Measurements from ENCODE around the gene RAP1GAP. TPM values are rescaled to one million over a fixed set of nuclear protein-coding genes. Genes with fewer than 3 reads are reported as not detected.

Gene RAP1GAP
- total and polyA plus RNA-seq, 4 donors, result 17.1 to 103 (median 66.7) TPM

DNA sequence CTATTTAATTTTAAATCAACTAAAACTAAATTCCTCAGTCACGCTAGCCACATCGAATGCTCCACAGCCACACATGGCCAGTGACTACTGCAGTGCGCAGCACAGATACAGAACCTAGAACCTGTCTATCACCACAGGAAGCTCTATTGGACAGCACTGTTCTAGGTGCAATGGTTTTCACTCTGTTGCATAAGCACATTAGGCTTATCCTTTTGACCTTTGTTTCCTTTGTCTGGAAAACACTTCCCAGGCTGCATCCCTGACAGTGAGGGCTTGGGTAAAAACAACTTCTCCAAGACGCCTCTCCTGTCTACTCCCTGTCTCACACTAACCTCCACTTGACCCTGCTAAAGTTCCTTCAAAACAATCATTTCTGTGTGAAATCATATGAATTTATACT is 33.6 kb upstream of the RAP1GAP start:
- H3K27ac ChIP-seq (ENCODE audit: low read depth, low read length), result no peak overlapping the region
- no peaks in the 10 kb centered on the region for H3K27me3 ChIP-seq (ENCODE audit: control insufficient read depth, insufficient read depth, low read length)
- no peak for DNase-seq (ENCODE audit: low read depth in 4 of 6, low spot score in 6 of 6)
- 96% methylated on average over 3 of the region's 4 CpGs for WGBS (ENCODE audit: insufficient coverage)
- H3K4me3 ChIP-seq (ENCODE audit: low read depth, low read length), result no peak overlapping the region
- H3K9me3 ChIP-seq (ENCODE audit: control insufficient read depth, insufficient read depth, low read length), result no peaks in the 10 kb centered on the region
- no peaks in the 10 kb centered on the region for H3K4me1 ChIP-seq (ENCODE audit: control insufficient read depth, insufficient read depth, low read length)
- peaks cover 20% of the 10 kb centered on the region for H3K36me3 ChIP-seq (ENCODE audit: control insufficient read depth, insufficient read depth, low read length)

DNA sequence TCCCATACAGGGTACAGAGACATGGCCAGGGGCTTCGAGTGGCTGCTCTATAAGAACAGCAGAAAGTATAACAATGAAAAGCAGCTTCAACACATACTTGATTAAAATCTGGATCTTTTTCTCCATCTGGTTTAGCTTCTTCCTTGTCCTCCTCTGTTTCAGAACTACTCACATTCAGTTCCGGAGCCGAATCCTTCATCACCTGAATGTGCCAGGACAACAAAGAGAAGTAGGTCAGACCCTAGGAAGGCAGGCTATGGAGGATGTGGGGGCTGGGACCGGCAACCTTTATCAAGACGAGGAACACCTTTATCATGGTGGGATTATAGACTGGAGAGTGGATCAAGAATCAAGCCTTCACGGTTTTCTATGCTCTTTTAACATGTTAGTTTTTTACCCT is 32.2 kb upstream of the RAP1GAP start:
- Histone ChIP-seq H3K9me3 (ENCODE audit: control insufficient read depth, insufficient read depth, low read length) (no peaks in the 10 kb centered on the region), H3K27me3 (ENCODE audit: control insufficient read depth, insufficient read depth, low read length) (no peaks in the 10 kb centered on the region), H3K4me3 (ENCODE audit: low read depth, low read length) (no peak overlapping the region), H3K4me1 (ENCODE audit: control insufficient read depth, insufficient read depth, low read length) (no peaks in the 10 kb centered on the region), H3K36me3 (ENCODE audit: control insufficient read depth, insufficient read depth, low read length) (peaks cover 19% of the 10 kb centered on the region), H3K27ac (ENCODE audit: low read depth, low read length) (no peak overlapping the region)
- no peak for DNase-seq (ENCODE audit: low read depth in 4 of 6, low spot score in 6 of 6)
- 90% methylated on average over 2 of the region's 6 CpGs for WGBS (ENCODE audit: insufficient coverage)

DNA sequence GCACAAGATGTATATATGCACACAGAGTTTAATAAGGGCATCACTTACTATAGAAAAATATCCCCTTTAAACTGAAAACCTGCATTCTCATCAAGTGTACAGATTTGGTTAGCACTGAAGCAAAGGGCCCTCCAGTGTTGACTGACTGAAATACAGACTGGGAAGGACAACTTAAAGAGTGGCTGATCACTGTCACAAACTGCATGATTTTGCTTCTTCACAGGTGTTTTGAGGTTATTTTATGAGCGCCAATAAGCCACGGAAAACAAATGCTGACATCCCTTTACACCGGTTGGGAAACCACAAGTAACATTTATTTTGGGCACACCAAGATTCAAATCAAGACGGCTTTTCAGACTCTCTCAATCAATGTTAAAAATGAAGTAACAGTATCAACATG is 30.9 kb upstream of the RAP1GAP start:
- Histone ChIP-seq H3K27ac (ENCODE audit: low read depth, low read length) (no peak overlapping the region), H3K9me3 (ENCODE audit: control insufficient read depth, insufficient read depth, low read length) (no peaks in the 10 kb centered on the region), H3K4me3 (ENCODE audit: low read depth, low read length) (no peak overlapping the region), H3K4me1 (ENCODE audit: control insufficient read depth, insufficient read depth, low read length) (no peaks in the 10 kb centered on the region), H3K27me3 (ENCODE audit: control insufficient read depth, insufficient read depth, low read length) (no peaks in the 10 kb centered on the region), H3K36me3 (ENCODE audit: control insufficient read depth, insufficient read depth, low read length) (peaks cover 25% of the 10 kb centered on the region)
- 89% methylated on average over 4 of the region's 4 CpGs for WGBS (ENCODE audit: insufficient coverage)
- no peak for DNase-seq (ENCODE audit: low read depth in 4 of 6, low spot score in 6 of 6)

DNA sequence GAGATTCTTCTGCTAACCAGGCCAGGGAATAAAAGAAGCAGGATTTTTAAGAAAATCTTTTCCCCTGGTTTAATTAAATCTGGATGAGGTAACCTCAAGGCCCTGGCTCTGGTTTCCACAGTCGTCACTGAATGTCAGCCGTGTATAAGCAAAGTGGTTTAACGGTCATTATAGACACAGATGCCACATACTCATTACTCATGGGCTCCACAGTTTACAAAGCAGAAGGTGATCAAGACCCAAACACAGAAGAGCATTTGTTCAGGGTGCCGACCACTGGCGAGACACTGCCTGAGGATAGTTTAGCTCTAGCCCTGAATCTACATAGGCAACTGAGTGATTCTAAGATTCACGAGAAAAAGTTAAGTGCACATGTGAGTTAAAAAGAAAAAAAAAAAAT is 27.8 kb upstream of the RAP1GAP start:
- H3K9me3 ChIP-seq (ENCODE audit: control insufficient read depth, insufficient read depth, low read length), result no peaks in the 10 kb centered on the region
- H3K27ac ChIP-seq (ENCODE audit: low read depth, low read length), result no peak overlapping the region

DNA sequence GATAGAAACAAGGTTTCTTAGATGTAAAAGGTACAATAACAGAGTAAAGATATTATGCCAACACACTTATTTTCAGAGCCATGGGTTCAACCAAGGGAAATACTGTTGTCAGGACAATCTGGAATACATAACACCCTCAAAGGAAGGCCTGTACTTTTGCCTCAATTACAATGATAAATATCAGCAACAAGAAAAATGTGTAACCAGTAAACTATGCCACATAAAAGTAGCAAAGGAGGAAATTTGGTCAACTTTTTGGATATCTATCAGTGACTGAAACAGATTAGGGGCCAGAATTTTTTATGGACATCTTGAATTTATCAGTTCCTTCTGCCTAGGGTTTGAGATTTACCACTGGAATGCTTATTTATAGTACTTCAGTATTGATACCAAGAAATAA is 24.6 kb upstream of the RAP1GAP start:
- Histone ChIP-seq H3K36me3 (ENCODE audit: control insufficient read depth, insufficient read depth, low read length) (peaks cover 24% of the 10 kb centered on the region), H3K4me3 (ENCODE audit: low read depth, low read length) (no peak overlapping the region), H3K27me3 (ENCODE audit: control insufficient read depth, insufficient read depth, low read length) (no peaks in the 10 kb centered on the region), H3K4me1 (ENCODE audit: control insufficient read depth, insufficient read depth, low read length) (no peaks in the 10 kb centered on the region), H3K9me3 (ENCODE audit: control insufficient read depth, insufficient read depth, low read length) (no peaks in the 10 kb centered on the region), H3K27ac (ENCODE audit: low read depth, low read length) (no peak overlapping the region)
- DNase-seq (ENCODE audit: low read depth in 4 of 6, low spot score in 6 of 6), result no peak

More for the DNA sequence above, 27.8 kb upstream of the RAP1GAP start:
- no peak for DNase-seq (ENCODE audit: low read depth in 4 of 6, low spot score in 6 of 6)
- Histone ChIP-seq H3K4me1 (ENCODE audit: control insufficient read depth, insufficient read depth, low read length) (no peaks in the 10 kb centered on the region), H3K36me3 (ENCODE audit: control insufficient read depth, insufficient read depth, low read length) (peaks cover 34% of the 10 kb centered on the region), H3K4me3 (ENCODE audit: low read depth, low read length) (no peak overlapping the region), H3K27me3 (ENCODE audit: control insufficient read depth, insufficient read depth, low read length) (no peaks in the 10 kb centered on the region)
- 59% methylated on average over 6 of the region's 6 CpGs for WGBS (ENCODE audit: insufficient coverage)

DNA sequence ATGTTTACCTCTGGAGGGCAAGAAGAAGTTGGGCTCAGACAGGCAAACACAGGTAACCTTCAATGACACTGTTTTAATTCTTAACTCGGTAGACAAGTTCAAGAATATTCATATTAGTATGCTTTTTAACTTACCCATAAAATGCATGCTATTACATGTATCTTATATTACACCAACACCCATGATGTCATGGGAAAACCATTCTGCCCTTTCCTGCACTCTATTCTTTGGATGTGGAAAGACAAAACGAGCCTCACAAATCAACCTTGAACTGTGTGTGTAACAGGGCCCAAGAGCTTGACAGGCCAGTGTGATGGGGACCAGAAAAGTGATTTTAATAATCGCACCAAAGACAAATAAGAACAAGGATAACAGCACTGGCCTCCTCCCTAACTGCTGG is 22.6 kb upstream of the RAP1GAP start:
- no peak overlapping the region for H3K4me3 ChIP-seq (ENCODE audit: low read depth, low read length)
- peaks cover 32% of the 10 kb centered on the region for H3K36me3 ChIP-seq (ENCODE audit: control insufficient read depth, insufficient read depth, low read length)
- DNase-seq (ENCODE audit: low read depth in 4 of 6, low spot score in 6 of 6), result no peak
- no CpG with 5 or more reads among the region's 3 CpGs for WGBS (ENCODE audit: insufficient coverage)
- H3K27ac ChIP-seq (ENCODE audit: low read depth, low read length), result no peak overlapping the region
- H3K4me1 ChIP-seq (ENCODE audit: control insufficient read depth, insufficient read depth, low read length), result no peaks in the 10 kb centered on the region
- no peaks in the 10 kb centered on the region for H3K9me3 ChIP-seq (ENCODE audit: control insufficient read depth, insufficient read depth, low read length)
- no peaks in the 10 kb centered on the region for H3K27me3 ChIP-seq (ENCODE audit: control insufficient read depth, insufficient read depth, low read length)

DNA sequence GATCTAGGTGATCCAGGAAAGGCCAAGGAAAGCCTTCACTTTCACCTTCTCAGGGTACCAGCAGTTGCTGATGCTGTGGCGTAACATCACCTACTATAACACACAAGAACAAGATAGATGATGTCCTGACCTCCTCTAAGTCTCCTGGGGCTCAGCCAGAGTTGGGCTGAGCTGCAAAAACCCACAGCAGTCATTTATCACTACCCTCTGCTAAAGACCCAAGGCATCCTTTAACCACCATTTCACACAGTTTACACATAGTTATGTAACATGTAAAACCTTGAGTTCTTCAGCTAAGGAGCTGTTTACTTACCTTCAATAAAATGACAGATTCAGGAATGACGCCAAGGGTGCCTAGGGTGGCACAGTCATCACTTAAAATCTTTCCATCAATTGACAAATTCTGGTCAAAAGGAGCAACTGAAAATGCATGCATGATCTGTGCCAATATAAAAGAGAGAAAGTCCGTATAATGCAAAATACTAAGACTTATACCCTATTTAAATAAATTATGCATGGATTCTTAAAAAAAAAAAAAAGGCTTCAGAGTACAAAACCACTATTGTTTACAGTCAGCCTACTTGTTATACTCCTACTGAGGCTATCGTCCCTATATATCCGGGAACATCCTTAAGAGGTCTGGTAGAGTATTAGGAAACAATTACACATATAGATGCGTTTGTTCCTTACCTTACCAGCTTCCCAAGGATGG is 20.7 kb upstream of the RAP1GAP start:
- no peak overlapping the region for H3K27ac ChIP-seq (ENCODE audit: low read depth, low read length)
- H3K9me3 ChIP-seq (ENCODE audit: control insufficient read depth, insufficient read depth, low read length), result peaks cover under 1% of the 10 kb centered on the region
- H3K4me3 ChIP-seq (ENCODE audit: low read depth, low read length), result no peak overlapping the region
- peaks cover 32% of the 10 kb centered on the region for H3K36me3 ChIP-seq (ENCODE audit: control insufficient read depth, insufficient read depth, low read length)
- 71% methylated on average over 1 of the region's 6 CpGs for WGBS (ENCODE audit: insufficient coverage)
- H3K4me1 ChIP-seq (ENCODE audit: control insufficient read depth, insufficient read depth, low read length), result no peaks in the 10 kb centered on the region
- no peak for DNase-seq (ENCODE audit: low read depth in 4 of 6, low spot score in 6 of 6)
- H3K27me3 ChIP-seq (ENCODE audit: control insufficient read depth, insufficient read depth, low read length), result no peaks in the 10 kb centered on the region

DNA sequence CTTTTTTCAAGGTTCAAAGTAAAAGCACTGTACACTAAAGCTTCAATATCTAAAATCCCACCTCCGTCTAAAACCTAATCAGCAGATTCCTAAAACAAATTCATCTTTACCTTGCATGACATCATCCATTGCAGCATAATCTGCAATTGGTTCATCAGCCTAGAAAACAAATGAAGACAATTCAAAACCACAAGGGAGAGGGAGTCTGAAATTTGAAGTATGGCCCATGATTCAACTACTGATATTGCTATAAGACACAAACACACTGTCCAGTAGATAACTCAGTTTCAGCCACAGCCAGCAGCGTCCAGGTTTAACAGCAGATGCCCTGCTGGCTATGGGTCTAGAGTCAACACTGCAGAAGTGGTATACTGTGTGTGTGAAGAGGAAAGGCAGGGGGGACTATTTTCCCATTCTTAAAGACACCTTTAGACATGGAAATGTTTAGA is 17.9 kb upstream of the RAP1GAP start:
- Histone ChIP-seq H3K9me3 (ENCODE audit: control insufficient read depth, insufficient read depth, low read length) (peaks cover 2% of the 10 kb centered on the region), H3K27ac (ENCODE audit: low read depth, low read length) (no peak overlapping the region), H3K4me3 (ENCODE audit: low read depth, low read length) (no peak overlapping the region), H3K27me3 (ENCODE audit: control insufficient read depth, insufficient read depth, low read length) (no peaks in the 10 kb centered on the region), H3K4me1 (ENCODE audit: control insufficient read depth, insufficient read depth, low read length) (no peaks in the 10 kb centered on the region), H3K36me3 (ENCODE audit: control insufficient read depth, insufficient read depth, low read length) (peaks cover 29% of the 10 kb centered on the region)
- 100% methylated on average over 1 of the region's 2 CpGs for WGBS (ENCODE audit: insufficient coverage)
- DNase-seq (ENCODE audit: low read depth in 4 of 6, low spot score in 6 of 6), result no peak

DNA sequence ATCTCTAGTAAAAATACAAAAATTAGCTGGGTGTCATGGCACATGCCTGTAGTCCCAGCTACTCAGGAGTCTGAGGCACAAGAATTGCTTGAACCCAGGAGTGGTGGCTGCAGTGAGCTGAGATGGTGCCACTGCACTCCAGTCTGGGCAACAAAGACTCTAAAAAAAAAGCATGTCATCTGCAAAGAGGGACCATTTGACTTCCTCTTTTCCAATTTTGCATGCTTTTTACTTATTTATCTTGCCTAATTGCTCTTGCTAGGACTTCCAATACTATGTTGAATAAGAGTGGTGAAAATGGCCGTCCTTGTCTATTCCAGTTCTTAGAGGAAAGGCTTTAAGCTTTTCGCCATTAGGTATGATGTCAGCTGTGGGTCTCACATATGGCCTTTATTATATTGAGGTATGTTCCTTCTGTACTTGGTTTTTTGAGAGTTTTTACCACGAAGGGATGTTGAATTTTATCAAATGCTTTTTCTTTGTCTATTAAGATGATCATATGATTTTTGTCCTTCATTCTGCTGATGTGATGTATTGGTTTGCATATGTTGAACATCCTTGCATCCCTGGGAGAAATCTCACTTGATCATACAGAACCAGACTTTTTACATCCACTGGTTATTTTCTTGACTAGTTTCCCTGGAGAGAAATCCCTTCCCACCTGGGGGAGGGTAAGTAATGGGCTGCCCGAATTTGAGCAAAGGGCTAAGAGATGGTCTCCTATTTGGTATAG is 17.0 kb upstream of the RAP1GAP start:
- DNase-seq (ENCODE audit: low read depth in 4 of 6, low spot score in 6 of 6), result no peak
- H3K27ac ChIP-seq (ENCODE audit: low read depth, low read length), result no peak overlapping the region
- WGBS (ENCODE audit: insufficient coverage), result 100% methylated on average over 2 of the region's 4 CpGs
- no peaks in the 10 kb centered on the region for H3K27me3 ChIP-seq (ENCODE audit: control insufficient read depth, insufficient read depth, low read length)
- peaks cover 30% of the 10 kb centered on the region for H3K36me3 ChIP-seq (ENCODE audit: control insufficient read depth, insufficient read depth, low read length)
- peaks cover 2% of the 10 kb centered on the region for H3K9me3 ChIP-seq (ENCODE audit: control insufficient read depth, insufficient read depth, low read length)
- H3K4me1 ChIP-seq (ENCODE audit: control insufficient read depth, insufficient read depth, low read length), result no peaks in the 10 kb centered on the region
- H3K4me3 ChIP-seq (ENCODE audit: low read depth, low read length), result no peak overlapping the region

DNA sequence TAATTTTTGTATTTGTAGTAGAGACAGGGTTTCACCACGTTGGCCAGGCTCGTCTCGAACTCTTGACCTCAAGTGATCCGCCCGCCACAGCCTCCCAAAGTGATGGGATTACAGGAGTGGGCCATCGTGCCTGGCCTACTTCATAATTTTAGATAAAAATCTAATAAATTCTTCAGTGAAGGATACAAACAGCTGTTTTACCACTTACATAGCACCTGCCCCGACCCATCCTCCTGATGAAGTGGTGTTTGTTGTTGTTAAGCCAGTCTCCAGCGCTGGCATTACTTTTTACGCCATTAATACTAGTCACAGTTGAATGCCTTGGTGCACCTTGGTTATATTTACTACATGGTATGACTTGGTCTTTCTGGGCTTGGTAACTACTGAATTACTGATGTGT is 12.3 kb upstream of the RAP1GAP start:
- Histone ChIP-seq H3K9me3 (ENCODE audit: control insufficient read depth, insufficient read depth, low read length) (peaks cover 2% of the 10 kb centered on the region), H3K4me1 (ENCODE audit: control insufficient read depth, insufficient read depth, low read length) (no peaks in the 10 kb centered on the region), H3K36me3 (ENCODE audit: control insufficient read depth, insufficient read depth, low read length) (peaks cover 16% of the 10 kb centered on the region), H3K27ac (ENCODE audit: low read depth, low read length) (no peak overlapping the region), H3K27me3 (ENCODE audit: control insufficient read depth, insufficient read depth, low read length) (no peaks in the 10 kb centered on the region), H3K4me3 (ENCODE audit: low read depth, low read length) (no peak overlapping the region)
- DNase-seq (ENCODE audit: low read depth in 4 of 6, low spot score in 6 of 6), result no peak
- WGBS (ENCODE audit: insufficient coverage), result no CpG with 5 or more reads among the region's 9 CpGs
